Cardiac fibroblast (primary cell): ENCODE results near the gene EDA2R.

Source experiments
- DNase-seq, 2 donors: peaks; one replicate each; pipeline versions ENCODE4 v3.0.0 to v3.0.0-alpha.2; 2010; ENCODE audit warnings: low read depth in 2 of 2
- H3K4me3 ChIP-seq, 2 donors: replicated peaks in 1 of 2; 1 replicate in 1 of 2; 2 replicates in 1 of 2; pipeline ENCODE4 v1.5.1; 2011; ENCODE audit warnings: low read depth in 2 of 2, low read length in 2 of 2, mild to moderate bottlenecking in 2 of 2, moderate library complexity in 1 of 2
- TF ChIP-seq, protein P1 (sequence below): IDR thresholded peaks from one replicate; pipeline ENCODE4 v1.5.1; 2011; ENCODE audit warnings: low read depth, mild to moderate bottlenecking, low read length, inconsistent platforms

Gene EDA2R

DNA sequence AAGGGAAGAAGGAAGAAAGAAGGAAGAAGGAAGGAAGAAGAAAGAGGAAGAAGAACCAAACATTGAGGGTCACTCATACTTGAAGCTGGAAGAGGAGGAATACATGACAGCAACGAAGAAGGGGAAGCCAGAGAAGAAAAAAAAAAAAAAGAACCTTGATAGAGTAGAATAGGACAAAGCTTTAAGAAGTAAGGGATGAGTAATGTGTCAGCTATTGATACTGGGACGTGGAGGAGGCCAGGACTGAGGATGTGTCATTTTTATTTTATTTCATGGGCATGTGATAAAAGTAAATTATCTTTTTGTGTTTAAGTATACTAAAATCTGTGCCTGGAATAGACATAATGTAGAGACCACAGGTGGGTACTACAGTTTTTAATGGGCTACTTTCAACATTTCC, 6.4 kb downstream of the EDA2R start:
- TF ChIP-seq, protein P1, sequence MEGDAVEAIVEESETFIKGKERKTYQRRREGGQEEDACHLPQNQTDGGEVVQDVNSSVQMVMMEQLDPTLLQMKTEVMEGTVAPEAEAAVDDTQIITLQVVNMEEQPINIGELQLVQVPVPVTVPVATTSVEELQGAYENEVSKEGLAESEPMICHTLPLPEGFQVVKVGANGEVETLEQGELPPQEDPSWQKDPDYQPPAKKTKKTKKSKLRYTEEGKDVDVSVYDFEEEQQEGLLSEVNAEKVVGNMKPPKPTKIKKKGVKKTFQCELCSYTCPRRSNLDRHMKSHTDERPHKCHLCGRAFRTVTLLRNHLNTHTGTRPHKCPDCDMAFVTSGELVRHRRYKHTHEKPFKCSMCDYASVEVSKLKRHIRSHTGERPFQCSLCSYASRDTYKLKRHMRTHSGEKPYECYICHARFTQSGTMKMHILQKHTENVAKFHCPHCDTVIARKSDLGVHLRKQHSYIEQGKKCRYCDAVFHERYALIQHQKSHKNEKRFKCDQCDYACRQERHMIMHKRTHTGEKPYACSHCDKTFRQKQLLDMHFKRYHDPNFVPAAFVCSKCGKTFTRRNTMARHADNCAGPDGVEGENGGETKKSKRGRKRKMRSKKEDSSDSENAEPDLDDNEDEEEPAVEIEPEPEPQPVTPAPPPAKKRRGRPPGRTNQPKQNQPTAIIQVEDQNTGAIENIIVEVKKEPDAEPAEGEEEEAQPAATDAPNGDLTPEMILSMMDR = no peak
- H3K4me3 ChIP-seq = no peak overlapping the region
- peak in 1 of 2 donors; percentile 67 for DNase-seq

DNA sequence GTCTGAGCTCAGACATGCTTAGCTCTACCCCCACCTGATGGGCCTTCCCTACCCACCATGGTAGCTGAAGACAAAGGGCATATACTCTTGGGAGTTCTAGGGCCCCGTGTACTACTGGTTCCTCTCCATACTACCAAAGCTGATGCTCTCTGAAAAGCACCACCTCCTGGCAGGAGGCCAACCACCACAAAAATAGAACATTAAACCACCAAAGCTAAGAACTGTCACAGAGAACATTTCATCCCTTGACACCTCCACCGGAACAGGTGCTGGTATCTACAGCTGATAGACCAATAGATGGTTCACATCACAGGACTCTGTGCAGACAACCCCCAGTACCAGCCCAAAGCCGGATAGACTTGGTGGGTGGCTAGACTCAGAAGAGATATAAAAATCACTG, 13.4 kb downstream of the EDA2R start:
- TF ChIP-seq, protein P1 = no peak
- no peak overlapping the region for H3K4me3 ChIP-seq
- DNase-seq = no peak

DNA sequence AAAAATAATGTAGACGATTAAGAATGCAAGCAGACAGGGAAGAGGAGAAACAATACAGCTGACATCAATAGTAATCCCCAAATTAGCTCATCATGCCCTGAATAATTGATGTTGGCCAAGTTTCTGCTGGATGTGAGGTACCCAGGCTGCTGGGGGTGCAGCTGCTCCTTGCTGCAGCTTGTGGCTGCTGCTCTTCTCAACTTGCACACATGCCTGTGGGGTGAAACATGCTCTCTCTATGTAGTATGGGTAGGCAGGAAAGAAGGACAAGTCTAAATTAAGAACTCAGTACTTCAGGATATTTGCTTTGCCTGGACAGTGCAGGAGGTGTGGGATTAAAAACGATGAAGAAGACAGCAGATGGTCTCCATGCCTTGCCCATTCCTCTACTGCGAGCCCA, 16.7 kb downstream of the EDA2R start:
- TF ChIP-seq, protein P1 = no peak
- H3K4me3 ChIP-seq = no peak overlapping the region
- peak in 1 of 2 donors; percentile 15 for DNase-seq

DNA sequence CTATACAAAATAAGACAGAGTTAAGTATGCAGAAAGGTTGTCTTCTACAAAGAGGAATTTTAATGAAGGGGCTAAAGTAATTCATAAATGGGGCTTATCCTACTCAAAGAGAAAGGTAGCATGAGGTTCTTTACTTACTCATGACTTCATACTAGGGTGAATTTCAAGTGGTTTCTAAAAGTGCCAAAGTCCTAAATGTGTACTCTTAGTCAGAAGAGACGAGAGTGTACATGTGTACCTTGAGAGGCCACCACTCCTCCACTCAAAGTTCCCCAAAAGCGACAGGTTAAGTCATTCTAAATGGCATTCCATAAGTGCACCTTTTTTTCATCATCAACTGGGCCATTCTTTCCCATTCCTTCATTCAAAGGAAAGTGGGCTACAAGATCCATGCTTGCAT, 21.9 kb downstream of the EDA2R start:
- TF ChIP-seq, protein P1 = no peak
- no peak for DNase-seq
- no peak overlapping the region for H3K4me3 ChIP-seq

DNA sequence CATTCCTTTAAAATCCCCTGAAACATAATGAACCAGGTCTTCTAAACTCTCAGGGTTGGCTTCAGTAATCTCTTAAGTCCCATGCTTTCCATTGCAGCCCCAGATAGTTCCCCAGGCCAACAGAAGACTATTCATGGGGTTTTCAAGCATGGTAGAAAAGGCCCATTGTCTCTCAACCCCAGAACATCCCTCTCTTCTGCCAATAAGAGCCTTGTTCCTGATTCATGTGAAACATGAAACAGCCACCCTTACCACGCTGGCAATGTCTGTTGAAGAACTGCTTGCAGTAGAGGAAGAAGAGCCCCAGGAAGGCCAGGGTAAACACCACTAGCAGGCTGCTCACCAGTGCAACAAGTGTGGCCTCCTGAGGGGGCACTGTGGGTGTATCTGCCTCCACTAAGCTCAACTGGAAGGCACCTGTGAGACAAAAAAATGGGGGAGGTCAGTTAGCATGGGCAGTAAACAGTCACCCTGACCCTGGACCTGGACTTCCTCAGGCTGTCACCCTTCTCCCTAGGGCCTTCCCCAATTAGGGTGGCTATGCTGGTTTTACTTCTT, 36.4 kb downstream of the EDA2R start:
- TF ChIP-seq, protein P1 = no peak
- DNase-seq = no peak
- H3K4me3 ChIP-seq = no peak overlapping the region

DNA sequence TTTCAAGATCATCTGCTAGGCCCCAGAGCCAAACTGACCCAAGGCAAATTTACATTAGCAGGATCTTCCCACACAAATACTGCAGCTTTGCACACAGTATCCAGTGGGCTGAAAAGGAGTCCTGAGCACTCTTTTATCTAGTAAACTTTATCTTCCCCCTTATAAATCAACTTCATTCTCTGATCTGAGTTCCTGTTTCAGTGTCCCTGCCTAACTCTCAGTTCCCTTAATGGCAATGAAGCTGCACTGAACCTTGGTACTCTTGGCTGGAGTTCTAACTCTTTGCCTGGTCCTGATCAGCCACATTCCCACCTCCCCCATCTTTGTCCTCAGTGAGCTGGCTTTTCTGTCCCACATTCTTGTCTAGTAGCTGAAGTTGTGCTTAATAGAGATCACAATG, 37.4 kb downstream of the EDA2R start:
- no peak overlapping the region for H3K4me3 ChIP-seq
- TF ChIP-seq, protein P1 = no peak
- DNase-seq = no peak

DNA sequence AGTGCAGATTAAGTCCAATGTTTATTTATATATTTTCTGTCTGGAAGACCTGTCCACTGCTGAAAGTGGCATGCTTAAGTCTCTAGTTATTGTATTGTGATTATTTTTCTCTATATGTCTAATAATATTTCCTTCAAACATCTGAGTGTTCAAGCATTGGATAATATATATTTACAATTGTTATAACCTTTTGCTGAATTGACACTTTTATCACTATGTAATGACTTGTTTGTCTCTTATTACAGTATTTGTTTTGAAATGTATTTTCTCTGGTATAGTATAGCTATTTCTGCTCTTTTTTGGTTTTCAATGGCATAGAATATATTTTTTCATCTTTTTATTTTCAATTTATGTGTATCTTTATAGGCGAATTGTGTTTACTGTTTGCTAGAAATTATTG, 59.7 kb downstream of the EDA2R start:
- no peak overlapping the region for H3K4me3 ChIP-seq
- TF ChIP-seq, protein P1 = no peak

More for the DNA sequence above, 59.7 kb downstream of the EDA2R start:
- no peak for DNase-seq
